DOHH2 (cell line): ENCODE data around the gene TRMT11.

Source experiments
- H3F3A ChIP-seq: fragments of 200-600 bp; sonication (generic), shearing (Covaris generic); 2 replicates; pipeline ENCODE4 v1.6.0; 2016; ENCODE audit warnings: antibody characterized with exemption, mild to moderate bottlenecking; ENCODE audit not compliant: control insufficient read depth, insufficient read depth
- H3K27ac ChIP-seq: fragments of 200-600 bp; sonication (generic); 2 replicates; pipeline ENCODE4 v1.5.1; 2014; ENCODE audit warnings: low read depth, mild to moderate bottlenecking, low read length, moderate library complexity
- H3K27me3 ChIP-seq: fragments of 200-600 bp; sonication (generic); 2 replicates; pipeline ENCODE4 v1.6.1; 2014; ENCODE audit warnings: mild to moderate bottlenecking, low read length, mixed read lengths; ENCODE audit not compliant: control insufficient read depth
- H3K36me3 ChIP-seq: fragments of 200-600 bp; sonication (generic); 2 replicates; pipeline ENCODE4 v1.6.1; 2014; ENCODE audit warnings: mild to moderate bottlenecking, low read length, moderate library complexity, mixed read lengths; ENCODE audit not compliant: control insufficient read depth
- H3K4me1 ChIP-seq: fragments of 200-600 bp; sonication (generic); 2 replicates; pipeline ENCODE4 v1.6.1; 2014; ENCODE audit warnings: mild to moderate bottlenecking, low read length, mixed read lengths; ENCODE audit not compliant: control insufficient read depth
- H3K4me2 ChIP-seq: fragments of 200-600 bp; sonication (generic); 2 replicates; pipeline ENCODE4 v1.6.0; 2014; ENCODE audit warnings: mild to moderate bottlenecking, low read length, moderate library complexity
- H3K4me3 ChIP-seq: fragments of 200-600 bp; sonication (generic); 2 replicates; pipeline ENCODE4 v1.5.1; 2014; ENCODE audit warnings: mild to moderate bottlenecking, low read length, mixed read lengths
- H3K79me2 ChIP-seq: fragments of 200-600 bp; sonication (generic); 2 replicates; pipeline ENCODE4 v1.6.1; 2014; ENCODE audit warnings: mild to moderate bottlenecking, low read length, mixed read lengths; ENCODE audit not compliant: control insufficient read depth
- H3K9me2 ChIP-seq: fragments of 200-600 bp; sonication (generic); replicated peaks from 2 replicates; pipeline ENCODE4 v1.6.1; 2014; ENCODE audit warnings: mild to moderate bottlenecking, low read length, mixed read lengths; ENCODE audit not compliant: control insufficient read depth
- H3K9me3 ChIP-seq: fragments of 200-600 bp; sonication (generic); 2 replicates; pipeline ENCODE4 v1.6.1; 2014; ENCODE audit warnings: antibody characterized with exemption, low read length, mixed read lengths; ENCODE audit not compliant: control insufficient read depth, insufficient read depth
- H4K20me1 ChIP-seq: fragments of 200-600 bp; sonication (generic); 2 replicates; pipeline ENCODE4 v1.6.0; 2014; ENCODE audit warnings: low read depth, mild to moderate bottlenecking, antibody characterized with exemption, low read length, moderate library complexity; ENCODE audit not compliant: control insufficient read depth, insufficient read depth
- CTCF ChIP-seq: fragments of 200-600 bp; sonication (generic); IDR thresholded peaks from one replicate; pipeline ENCODE4 v1.5.1; 2014; ENCODE audit warnings: antibody characterized with exemption, mild to moderate bottlenecking, low read depth, low read length; ENCODE audit not compliant: poor library complexity, severe bottlenecking
- EZH2phosphoT487 ChIP-seq: fragments of 200-600 bp; sonication (generic); IDR thresholded peaks from 2 replicates; pipeline ENCODE4 v1.6.1; 2017; ENCODE audit warnings: borderline replicate concordance, mild to moderate bottlenecking, antibody characterized with exemption, low read length, moderate library complexity, mixed read lengths

The TRMT11 gene

DNA sequence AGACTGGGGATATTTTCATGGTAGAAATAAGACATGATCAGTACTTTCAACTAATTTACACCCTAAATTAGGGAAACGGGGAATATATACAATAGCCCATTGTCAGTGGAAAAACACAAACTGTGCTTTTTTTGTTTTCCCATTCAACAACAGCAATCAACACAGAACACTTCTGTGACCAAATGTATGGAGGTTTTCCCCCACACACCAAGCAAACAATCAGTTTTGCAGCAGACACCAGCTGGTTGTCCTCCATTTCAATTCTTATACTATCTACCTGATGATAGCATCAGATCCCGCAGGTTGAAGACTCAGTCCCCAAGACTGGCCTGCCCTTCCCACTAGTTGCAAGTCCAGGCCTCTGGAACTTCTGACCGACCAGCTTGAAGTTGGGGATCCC lies 25.2 kb upstream of the TRMT11 start:
- TF ChIP-seq EZH2phosphoT487 (no peak), CTCF (no peak)
- H3K4me2 ChIP-seq: no peak overlapping the region
- H3K4me1 ChIP-seq: peaks cover 23% of the 10 kb centered on the region
- H3K4me3 ChIP-seq: no peak overlapping the region
- H3K9me2 ChIP-seq: no peaks in the 10 kb centered on the region
- no peaks in the 10 kb centered on the region for H3K27me3 ChIP-seq
- peaks cover 27% of the 10 kb centered on the region for H3K36me3 ChIP-seq
- peaks cover 87% of the 10 kb centered on the region for H3K79me2 ChIP-seq
- H4K20me1 ChIP-seq: no peaks in the 10 kb centered on the region; the same call in 1 of the 2 replicates
- no peak overlapping the region for H3K27ac ChIP-seq
- H3F3A ChIP-seq: peaks cover 7% of the 10 kb centered on the region; the same call in 1 of the 2 replicates
- H3K9me3 ChIP-seq: no peaks in the 10 kb centered on the region

- H3K4me1 ChIP-seq: peaks cover 38% of the 10 kb centered on the region
- H3K36me3 ChIP-seq: peaks cover 33% of the 10 kb centered on the region
- no peak overlapping the region for H3K4me3 ChIP-seq
- no peak for TF ChIP-seq EZH2phosphoT487
- TF ChIP-seq CTCF: no peak
- H3K79me2 ChIP-seq: peaks cover 90% of the 10 kb centered on the region
- H3K9me2 ChIP-seq: no peaks in the 10 kb centered on the region
- no peaks in the 10 kb centered on the region; the same call in 1 of the 2 replicates for H4K20me1 ChIP-seq
- H3F3A ChIP-seq: peaks cover 12% of the 10 kb centered on the region
- no peak overlapping the region for H3K27ac ChIP-seq
- H3K27me3 ChIP-seq: no peaks in the 10 kb centered on the region
- H3K4me2 ChIP-seq: no peak overlapping the region
- H3K9me3 ChIP-seq: no peaks in the 10 kb centered on the region
Observed at GRCh38 chr6:125962900-125963497, 23.3 kb upstream of the TRMT11 start.

- no peak for TF ChIP-seq EZH2phosphoT487
- TF ChIP-seq CTCF: no peak
- no peaks in the 10 kb centered on the region for H3K27me3 ChIP-seq
- peaks cover 89% of the 10 kb centered on the region for H3K79me2 ChIP-seq
- H3K4me1 ChIP-seq: peaks cover 38% of the 10 kb centered on the region
- no peak overlapping the region for H3K4me3 ChIP-seq
- no peaks in the 10 kb centered on the region for H3K9me3 ChIP-seq
- H4K20me1 ChIP-seq: no peaks in the 10 kb centered on the region; the same call in 1 of the 2 replicates
- no peaks in the 10 kb centered on the region for H3K9me2 ChIP-seq
- peaks cover 29% of the 10 kb centered on the region for H3K36me3 ChIP-seq
- no peak overlapping the region for H3K27ac ChIP-seq
- no peak overlapping the region for H3K4me2 ChIP-seq
- H3F3A ChIP-seq: peaks cover 16% of the 10 kb centered on the region
Observed at GRCh38 chr6:125963817-125964216, 22.5 kb upstream of the TRMT11 start.
